ENCODE data around the gene PRR3. TPM values are rescaled to one million over a fixed set of nuclear protein-coding genes. Genes with fewer than 3 reads are reported as not detected.
"Not testable (repeated sequence)": the region's sequence is repeated elsewhere in the genome, so short reads cannot be mapped to it uniquely, and the experiment has no call there.

The PRR3 gene
- total RNA-seq, 1 donor from 2014 or later = 5.9 TPM

DNA sequence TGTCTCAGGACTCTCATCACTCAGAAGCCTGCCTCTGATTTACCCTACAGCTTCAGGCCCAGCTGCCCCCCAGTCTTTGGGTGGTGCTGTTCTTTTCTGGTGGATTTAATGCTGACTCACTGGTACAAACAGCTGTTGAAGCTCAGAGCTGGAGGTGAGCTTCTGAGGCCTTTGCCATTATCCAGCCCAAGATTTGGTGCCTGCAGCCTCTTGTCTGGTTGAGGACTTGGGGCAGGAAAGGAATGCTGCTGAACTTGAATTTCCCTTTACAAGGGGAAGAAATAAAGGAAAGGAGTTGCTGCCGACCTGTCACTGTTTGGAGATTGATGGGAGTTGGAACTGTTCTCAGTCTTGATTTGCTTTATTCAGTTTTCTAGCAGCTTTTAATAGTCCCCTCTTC is 33.9 kb downstream of the PRR3 start:
- intact Hi-C loops (cut with DNase I) = no loop called here
- H3K4me1 ChIP-seq = peaks cover 22% of the 10 kb centered on the region

DNA sequence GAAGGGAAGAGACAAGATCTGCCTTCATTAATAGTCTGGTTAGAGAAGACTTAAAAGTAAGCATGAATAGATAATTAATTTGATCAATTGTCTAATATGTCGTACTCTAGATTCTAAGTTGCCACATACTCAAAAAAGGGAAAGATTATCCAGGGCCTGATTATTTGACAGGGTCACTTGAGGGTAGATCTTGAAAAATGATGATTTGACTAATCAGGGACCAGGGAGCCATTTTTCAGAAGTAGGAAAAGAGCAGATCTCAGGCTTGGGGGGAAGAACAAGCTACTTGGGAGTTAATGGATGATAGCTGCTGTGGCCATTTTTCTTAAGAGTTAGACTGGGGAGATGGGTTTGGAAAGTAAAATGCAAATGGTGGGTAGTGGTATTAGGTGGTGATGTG is 35.2 kb downstream of the PRR3 start:
- intact Hi-C loops (cut with DNase I) = no loop called here
- H3K9me3 ChIP-seq = no peaks in the 10 kb centered on the region
- no peak overlapping the region for H3K4me3 ChIP-seq
- no peak for TF ChIP-seq POLR2A (IDR thresholded peaks at IDR 0.05)
- no peak for DNase-seq (ENCODE audit: extremely low spot score in 2 of 2)
- H3K27ac ChIP-seq = no peak overlapping the region
- H3K36me3 ChIP-seq = peaks cover 3 to 34% of the 10 kb centered on the region in 2 donors
- peaks cover 22% of the 10 kb centered on the region for H3K4me1 ChIP-seq
- no peaks in the 10 kb centered on the region for H3K27me3 ChIP-seq

More for the DNA sequence above, 33.9 kb downstream of the PRR3 start:
- H3K27me3 ChIP-seq = no peaks in the 10 kb centered on the region
- no peak overlapping the region for H3K4me3 ChIP-seq
- TF ChIP-seq, protein P1, sequence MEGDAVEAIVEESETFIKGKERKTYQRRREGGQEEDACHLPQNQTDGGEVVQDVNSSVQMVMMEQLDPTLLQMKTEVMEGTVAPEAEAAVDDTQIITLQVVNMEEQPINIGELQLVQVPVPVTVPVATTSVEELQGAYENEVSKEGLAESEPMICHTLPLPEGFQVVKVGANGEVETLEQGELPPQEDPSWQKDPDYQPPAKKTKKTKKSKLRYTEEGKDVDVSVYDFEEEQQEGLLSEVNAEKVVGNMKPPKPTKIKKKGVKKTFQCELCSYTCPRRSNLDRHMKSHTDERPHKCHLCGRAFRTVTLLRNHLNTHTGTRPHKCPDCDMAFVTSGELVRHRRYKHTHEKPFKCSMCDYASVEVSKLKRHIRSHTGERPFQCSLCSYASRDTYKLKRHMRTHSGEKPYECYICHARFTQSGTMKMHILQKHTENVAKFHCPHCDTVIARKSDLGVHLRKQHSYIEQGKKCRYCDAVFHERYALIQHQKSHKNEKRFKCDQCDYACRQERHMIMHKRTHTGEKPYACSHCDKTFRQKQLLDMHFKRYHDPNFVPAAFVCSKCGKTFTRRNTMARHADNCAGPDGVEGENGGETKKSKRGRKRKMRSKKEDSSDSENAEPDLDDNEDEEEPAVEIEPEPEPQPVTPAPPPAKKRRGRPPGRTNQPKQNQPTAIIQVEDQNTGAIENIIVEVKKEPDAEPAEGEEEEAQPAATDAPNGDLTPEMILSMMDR (IDR thresholded peaks at IDR 0.05) = no peak
- no peak for TF ChIP-seq POLR2A (IDR thresholded peaks at IDR 0.05)
- peak in 1 of 2 donors; percentile 77 for TF ChIP-seq POLR2AphosphoS5 (IDR thresholded peaks at IDR 0.05; ENCODE audit: insufficient read depth in 1 of 2, low read depth in 1 of 2)
- H3K36me3 ChIP-seq = peaks cover 3 to 47% of the 10 kb centered on the region in 2 donors
- DNase-seq (ENCODE audit: extremely low spot score in 2 of 2) = no peak
- peak overlapping the region; percentile 67 for H3K27ac ChIP-seq
- H3K9me3 ChIP-seq = no peaks in the 10 kb centered on the region

GRCh38 chr6:30597315-30598144 is 40.4 kb downstream of the PRR3 start:
- H3K36me3 ChIP-seq = peaks cover 0 to 28% of the 10 kb centered on the region in 2 donors
- H3K9me3 ChIP-seq; H3K27ac ChIP-seq; DNase-seq (ENCODE audit: extremely low spot score in 2 of 2); intact Hi-C loops (cut with DNase I); H3K4me3 ChIP-seq; H3K27me3 ChIP-seq; H3K4me1 ChIP-seq: not testable (repeated sequence)
- TF ChIP-seq POLR2AphosphoS5 (IDR thresholded peaks at IDR 0.05; ENCODE audit: insufficient read depth in 1 of 2, low read depth in 1 of 2) = peak in 1 of 2 donors; percentile 56
- TF ChIP-seq, protein P1 (IDR thresholded peaks at IDR 0.05) = peak; percentile 60 to 82 (median 61)

GRCh38 chr6:30598912-30599624 is 42.0 kb downstream of the PRR3 start:
- Histone ChIP-seq H3K27ac (no peak overlapping the region), H3K4me1 (no peaks in the 10 kb centered on the region), H3K9me3 (no peaks in the 10 kb centered on the region), H3K27me3 (no peaks in the 10 kb centered on the region), H3K36me3 (peaks cover 9 to 38% of the 10 kb centered on the region in 2 donors), H3K4me3 (no peak overlapping the region)
- intact Hi-C loops (cut with DNase I) = no loop called here
- DNase-seq (ENCODE audit: extremely low spot score in 2 of 2) = no peak
- TF ChIP-seq POLR2AphosphoS5 (IDR thresholded peaks at IDR 0.05; ENCODE audit: insufficient read depth in 1 of 2, low read depth in 1 of 2) (no peak), POLR2A (IDR thresholded peaks at IDR 0.05) (no peak)
- TF ChIP-seq, protein P1 (IDR thresholded peaks at IDR 0.05) = no peak

- Histone ChIP-seq H3K4me3 (no peak overlapping the region), H3K36me3 (peaks cover 9 to 45% of the 10 kb centered on the region in 2 donors), H3K9me3 (no peaks in the 10 kb centered on the region), H3K4me1 (no peaks in the 10 kb centered on the region), H3K27ac (no peak overlapping the region), H3K27me3 (no peaks in the 10 kb centered on the region)
- DNase-seq (ENCODE audit: extremely low spot score in 2 of 2) = no peak
- intact Hi-C loops (cut with DNase I) = no loop called here
- TF ChIP-seq, protein P1 (IDR thresholded peaks at IDR 0.05) = no peak
These were observed 42.7 kb downstream of the PRR3 start for GRCh38 chr6:30599625-30600324.

Data from vagina (tissue), 2 donors.